ENCODE results near the gene B3GNT3.

DNA sequence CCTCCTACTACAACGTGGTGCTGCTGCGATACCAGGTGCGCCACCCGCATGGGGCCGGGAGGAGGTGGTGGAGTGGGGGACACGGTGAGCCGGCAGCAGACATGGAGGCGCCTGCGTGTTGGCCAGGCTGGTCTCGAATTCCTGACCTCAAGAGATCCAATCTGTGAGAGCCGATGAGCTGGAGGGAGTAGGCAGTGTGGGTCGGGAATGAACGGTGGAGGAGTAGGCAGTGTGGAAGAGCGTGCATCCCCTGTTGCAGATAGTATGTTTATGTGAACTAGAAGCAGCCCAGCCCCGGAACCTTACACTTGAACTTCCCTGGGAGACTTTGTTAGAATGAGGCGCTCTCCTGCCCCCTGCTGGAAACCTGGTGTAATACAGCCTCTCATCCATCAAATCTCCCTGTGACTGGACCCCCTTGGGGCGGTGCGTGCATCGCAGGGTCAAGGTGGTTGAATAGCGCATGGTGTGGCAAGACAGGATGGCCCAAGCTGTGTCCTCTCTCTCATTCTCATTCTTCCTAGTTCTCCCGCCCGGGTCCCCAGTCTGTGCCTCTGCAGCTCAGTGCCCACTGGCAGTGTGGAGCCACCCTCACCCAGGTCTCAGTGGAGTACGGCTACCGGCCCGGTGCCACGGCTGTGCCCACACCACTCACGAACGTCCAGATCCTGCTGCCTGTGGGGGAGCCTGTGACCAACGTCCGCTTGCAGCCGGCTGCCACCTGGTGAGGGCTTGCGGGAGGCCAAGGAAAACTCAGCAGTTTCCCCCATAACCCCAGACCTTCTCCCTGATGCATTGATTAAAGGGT is 10.5 kb upstream of the B3GNT3 start:
- TF ChIP-seq CTCF (IDR thresholded peaks at IDR 0.05; ENCODE audit: low read depth, low read length), result peak; percentile 89
- no peak for TF ChIP-seq EZH2phosphoT487 (IDR thresholded peaks at IDR 0.05; ENCODE audit: low read depth)

All from OCI-LY3 (cell line).